HepG2 (cell line): ENCODE measurements around the gene RAB43. TPM values are rescaled to one million over a fixed set of nuclear protein-coding genes. Genes with fewer than 3 reads are reported as not detected.

Experiments used
- DNMT1 ChIP-seq: sonication (generic); formaldehyde crosslinking; IDR thresholded peaks from 2 replicates; pipeline ENCODE4 v1.5.1; 2020; ENCODE audit warnings: mild to moderate bottlenecking, missing genetic modification reagents
- GZF1 ChIP-seq: sonication (generic); formaldehyde crosslinking; IDR thresholded peaks from 2 replicates; pipeline ENCODE4 v1.5.1; 2020; ENCODE audit warnings: mild to moderate bottlenecking, missing genetic modification reagents
- KMT2B ChIP-seq: IDR thresholded peaks from 2 replicates; pipeline ENCODE4 v1.6.1; 2016; ENCODE audit warnings: missing genetic modification reagents, missing compliant biosample characterization
- NCOR1 ChIP-seq: fragments of 200-600 bp; sonication (generic); IDR thresholded peaks from 2 replicates; pipeline ENCODE4 v1.7.0; 2017; ENCODE audit warnings: antibody characterized with exemption, low read length, borderline replicate concordance
- NFRKB ChIP-seq: fragments of 450-650 bp; IDR thresholded peaks from 2 replicates; pipeline ENCODE4 v1.6.1; 2017
- POLR2G ChIP-seq: fragments of 200-400 bp; formaldehyde crosslinking; IDR thresholded peaks from 2 replicates; pipeline ENCODE4 v1.6.1; 2018; ENCODE audit warnings: mild to moderate bottlenecking, low read depth, low read length, moderate library complexity
- ZNF264 ChIP-seq: sonication (generic); formaldehyde crosslinking; IDR thresholded peaks from 2 replicates; pipeline ENCODE4 v1.4.0; 2020; ENCODE audit warnings: missing genetic modification reagents
- ZNF343 ChIP-seq: sonication (generic); formaldehyde crosslinking; IDR thresholded peaks from 2 replicates; pipeline ENCODE4 v1.4.0; 2020; ENCODE audit warnings: mild to moderate bottlenecking, missing genetic modification reagents
- ZNF549 ChIP-seq: sonication (generic); formaldehyde crosslinking; IDR thresholded peaks from 2 replicates; pipeline ENCODE4 v1.5.0; 2020; ENCODE audit warnings: missing genetic modification reagents
- ZNF746 ChIP-seq: sonication (generic); formaldehyde crosslinking; IDR thresholded peaks from 2 replicates; pipeline ENCODE4 v1.8.0; 2022; ENCODE audit warnings: mild to moderate bottlenecking, missing genetic modification reagents
- ZSCAN9 ChIP-seq: IDR thresholded peaks from 2 replicates; pipeline ENCODE4 v1.6.1; 2016; ENCODE audit warnings: borderline replicate concordance
- polyA plus RNA-seq, 8 experiments: library from polyadenylated mRNA; depleted of rRNA in 3 of 8; stranded (reverse) in 7 of 8; unstranded in 1 of 8; fragments of >200 nt; fragmentation: Illumina TruSeq in 4 of 8; extraction: Trizol in 4 of 8; gene quantifications; 2 replicates each; pipeline versions ENCODE4 v1.2.1 to v1.2.3, GENCODE V29; 2011 to 2016; ENCODE audit warnings: low read depth in 4 of 8, missing spikeins in 1 of 8, mixed read lengths in 1 of 8; ENCODE audit not compliant: insufficient read depth in 1 of 8
- total RNA-seq, 5 experiments: library from RNA; depleted of rRNA; stranded (reverse); fragments of >200 nt; fragmentation: Illumina TruSeq; extraction: Trizol; gene quantifications; 2 replicates each; pipeline ENCODE4 v1.2.3, GENCODE V29; 2016; ENCODE audit warnings: low read depth in 1 of 5
- TF ChIP-seq, protein P1 (sequence below): sonication (generic); formaldehyde crosslinking; IDR thresholded peaks from 2 replicates; pipeline ENCODE4 v1.4.0; 2020; ENCODE audit warnings: mild to moderate bottlenecking, missing genetic modification reagents
- TF ChIP-seq, protein P2 (sequence below): sonication (generic); formaldehyde crosslinking; IDR thresholded peaks from 2 replicates; pipeline ENCODE4 v1.8.0; 2022; ENCODE audit warnings: missing genetic modification reagents, mild to moderate bottlenecking, moderate library complexity, borderline replicate concordance
- TF ChIP-seq, protein P3 (sequence below), 2 experiments: sonication (generic) in 1 of 2; formaldehyde crosslinking in 1 of 2; IDR thresholded peaks; 2 replicates each; pipeline versions ENCODE4 v1.4.0 to v1.6.1; 2018 to 2020; ENCODE audit warnings: missing genetic modification reagents in 2 of 2, borderline replicate concordance in 1 of 2, low read depth in 1 of 2, mild to moderate bottlenecking in 1 of 2, missing biosample characterization in 1 of 2

Gene RAB43
- total and polyA plus RNA-seq, 2 of the 13 experiments (the other 11 are each of a cell fraction or from before 2014, with no cell fraction given) = 11.8 to 18.4 TPM

DNA sequence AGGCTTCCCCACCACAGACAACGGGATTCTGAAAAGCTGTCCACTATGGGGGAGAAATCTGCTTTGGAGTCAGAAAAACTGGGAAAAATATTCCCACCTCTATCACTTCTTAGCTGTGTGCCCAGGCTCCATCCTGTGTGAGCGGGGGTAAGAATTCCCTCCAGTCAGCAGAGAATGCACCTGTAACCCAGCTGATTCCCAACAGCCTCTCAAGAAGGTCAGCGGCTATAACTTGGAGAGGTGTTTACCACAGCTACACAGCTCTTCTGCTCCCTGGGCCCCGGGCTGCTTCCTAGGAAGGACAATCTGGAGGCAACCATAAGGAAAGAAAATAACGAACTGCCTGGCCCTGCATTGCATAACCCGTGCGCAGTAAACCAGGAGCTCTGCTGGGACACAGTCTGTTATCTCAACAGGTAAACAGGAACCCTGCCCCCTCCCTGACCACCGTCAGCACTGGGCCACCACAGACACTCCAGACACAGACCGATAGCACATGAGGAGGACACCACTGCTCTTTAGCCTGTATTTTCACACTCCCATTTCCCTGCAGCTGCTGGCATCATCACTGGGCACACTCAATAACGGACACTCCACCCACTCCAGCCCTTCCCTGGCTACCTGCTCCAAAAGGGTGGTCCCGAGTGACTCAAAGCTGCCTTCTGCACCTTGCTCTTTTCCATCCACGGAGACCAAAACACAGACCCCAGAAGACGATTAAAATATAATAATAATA, 2.1 kb downstream of the RAB43 start (continued):
- TF ChIP-seq, protein P1, sequence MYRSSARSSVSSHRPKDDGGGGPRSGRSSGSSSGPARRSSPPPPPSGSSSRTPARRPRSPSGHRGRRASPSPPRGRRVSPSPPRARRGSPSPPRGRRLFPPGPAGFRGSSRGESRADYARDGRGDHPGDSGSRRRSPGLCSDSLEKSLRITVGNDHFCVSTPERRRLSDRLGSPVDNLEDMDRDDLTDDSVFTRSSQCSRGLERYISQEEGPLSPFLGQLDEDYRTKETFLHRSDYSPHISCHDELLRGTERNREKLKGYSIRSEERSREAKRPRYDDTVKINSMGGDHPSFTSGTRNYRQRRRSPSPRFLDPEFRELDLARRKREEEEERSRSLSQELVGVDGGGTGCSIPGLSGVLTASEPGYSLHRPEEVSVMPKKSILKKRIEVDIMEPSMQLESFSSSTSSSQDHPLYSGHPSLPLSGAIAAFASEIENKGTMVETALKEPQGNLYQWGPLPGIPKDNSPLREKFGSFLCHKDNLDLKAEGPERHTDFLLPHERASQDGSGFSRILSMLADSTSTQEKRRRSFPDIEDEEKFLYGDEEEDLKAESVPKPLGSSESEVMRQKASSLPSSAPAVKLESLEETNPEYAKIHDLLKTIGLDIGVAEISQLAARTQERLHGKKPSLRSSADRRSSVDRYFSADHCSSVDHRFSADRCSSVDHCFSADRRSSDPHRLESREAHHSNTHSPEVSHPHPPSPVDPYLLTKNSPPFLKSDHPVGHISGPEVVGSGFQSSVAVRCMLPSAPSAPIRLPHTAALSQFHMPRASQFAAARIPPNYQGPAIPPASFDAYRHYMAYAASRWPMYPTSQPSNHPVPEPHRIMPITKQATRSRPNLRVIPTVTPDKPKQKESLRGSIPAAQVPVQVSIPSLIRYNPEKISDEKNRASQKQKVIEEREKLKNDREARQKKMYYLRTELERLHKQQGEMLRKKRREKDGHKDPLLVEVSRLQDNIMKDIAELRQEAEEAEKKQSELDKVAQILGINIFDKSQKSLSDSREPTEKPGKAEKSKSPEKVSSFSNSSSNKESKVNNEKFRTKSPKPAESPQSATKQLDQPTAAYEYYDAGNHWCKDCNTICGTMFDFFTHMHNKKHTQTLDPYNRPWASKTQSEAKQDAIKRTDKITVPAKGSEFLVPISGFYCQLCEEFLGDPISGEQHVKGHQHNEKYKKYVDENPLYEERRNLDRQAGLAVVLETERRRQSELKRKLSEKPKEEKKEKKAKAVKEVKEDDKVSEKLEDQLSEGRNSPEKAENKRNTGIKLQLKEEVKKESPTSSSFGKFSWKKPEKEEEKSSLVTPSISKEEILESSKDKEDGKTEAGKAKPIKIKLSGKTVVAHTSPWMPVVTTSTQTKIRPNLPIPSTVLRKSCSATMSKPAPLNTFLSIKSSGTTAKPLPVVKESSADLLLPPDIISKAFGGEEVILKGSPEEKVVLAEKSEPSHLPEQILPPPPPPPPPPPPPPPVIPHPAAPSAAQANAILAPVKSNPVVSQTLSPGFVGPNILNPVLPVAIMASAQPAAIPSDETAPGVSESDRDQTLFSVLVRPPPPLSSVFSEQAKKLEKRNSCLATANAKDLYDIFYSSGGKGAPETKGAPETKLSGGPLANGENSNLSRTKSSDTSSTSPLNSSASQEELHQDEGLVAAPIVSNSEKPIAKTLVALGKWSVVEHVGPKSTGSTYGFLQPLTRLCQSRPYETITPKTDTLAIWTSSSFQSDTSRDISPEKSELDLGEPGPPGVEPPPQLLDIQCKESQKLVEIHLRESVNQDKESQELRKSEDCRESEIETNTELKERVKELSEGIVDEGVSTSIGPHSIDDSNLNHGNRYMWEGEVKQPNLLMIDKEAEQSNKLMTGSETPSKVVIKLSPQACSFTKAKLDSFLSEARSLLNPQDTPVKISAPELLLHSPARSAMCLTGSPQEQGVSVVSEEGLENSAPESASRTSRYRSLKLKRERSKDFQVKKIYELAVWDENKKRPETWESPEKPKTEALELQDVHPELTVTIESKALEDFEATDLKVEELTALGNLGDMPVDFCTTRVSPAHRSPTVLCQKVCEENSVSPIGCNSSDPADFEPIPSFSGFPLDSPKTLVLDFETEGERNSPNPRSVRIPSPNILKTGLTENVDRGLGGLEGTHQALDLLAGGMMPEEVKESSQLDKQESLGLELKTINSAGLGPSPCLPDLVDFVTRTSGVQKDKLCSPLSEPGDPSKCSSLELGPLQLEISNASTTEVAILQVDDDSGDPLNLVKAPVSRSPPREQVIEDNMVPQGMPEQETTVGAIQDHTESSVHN (CRISPR knock-in tag) = peak; percentile 55; the same call in 1 of the 2 replicates
- TF ChIP-seq NCOR1 = no peak; the same call in 1 of the 2 replicates
- peak; percentile 64 for TF ChIP-seq POLR2G
- peak; percentile 61; the same call in 1 of the 2 replicates for TF ChIP-seq ZNF264
- peak; percentile 93 for TF ChIP-seq ZSCAN9 (CRISPR knock-in tag)
- no peak for TF ChIP-seq NFRKB
- TF ChIP-seq DNMT1 (CRISPR knock-in tag) = peak; percentile 77; the same call in 1 of the 2 replicates
- TF ChIP-seq, protein P2, sequence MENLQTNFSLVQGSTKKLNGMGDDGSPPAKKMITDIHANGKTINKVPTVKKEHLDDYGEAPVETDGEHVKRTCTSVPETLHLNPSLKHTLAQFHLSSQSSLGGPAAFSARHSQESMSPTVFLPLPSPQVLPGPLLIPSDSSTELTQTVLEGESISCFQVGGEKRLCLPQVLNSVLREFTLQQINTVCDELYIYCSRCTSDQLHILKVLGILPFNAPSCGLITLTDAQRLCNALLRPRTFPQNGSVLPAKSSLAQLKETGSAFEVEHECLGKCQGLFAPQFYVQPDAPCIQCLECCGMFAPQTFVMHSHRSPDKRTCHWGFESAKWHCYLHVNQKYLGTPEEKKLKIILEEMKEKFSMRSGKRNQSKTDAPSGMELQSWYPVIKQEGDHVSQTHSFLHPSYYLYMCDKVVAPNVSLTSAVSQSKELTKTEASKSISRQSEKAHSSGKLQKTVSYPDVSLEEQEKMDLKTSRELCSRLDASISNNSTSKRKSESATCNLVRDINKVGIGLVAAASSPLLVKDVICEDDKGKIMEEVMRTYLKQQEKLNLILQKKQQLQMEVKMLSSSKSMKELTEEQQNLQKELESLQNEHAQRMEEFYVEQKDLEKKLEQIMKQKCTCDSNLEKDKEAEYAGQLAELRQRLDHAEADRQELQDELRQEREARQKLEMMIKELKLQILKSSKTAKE (CRISPR knock-in tag) = peak; percentile 98
- no peak for TF ChIP-seq ZNF549
- TF ChIP-seq ZNF746 = peak; percentile 53; the same call in 1 of the 2 replicates
- TF ChIP-seq KMT2B (CRISPR knock-in tag) = peak; percentile 57; the same call in 1 of the 2 replicates
- TF ChIP-seq, protein P3, sequence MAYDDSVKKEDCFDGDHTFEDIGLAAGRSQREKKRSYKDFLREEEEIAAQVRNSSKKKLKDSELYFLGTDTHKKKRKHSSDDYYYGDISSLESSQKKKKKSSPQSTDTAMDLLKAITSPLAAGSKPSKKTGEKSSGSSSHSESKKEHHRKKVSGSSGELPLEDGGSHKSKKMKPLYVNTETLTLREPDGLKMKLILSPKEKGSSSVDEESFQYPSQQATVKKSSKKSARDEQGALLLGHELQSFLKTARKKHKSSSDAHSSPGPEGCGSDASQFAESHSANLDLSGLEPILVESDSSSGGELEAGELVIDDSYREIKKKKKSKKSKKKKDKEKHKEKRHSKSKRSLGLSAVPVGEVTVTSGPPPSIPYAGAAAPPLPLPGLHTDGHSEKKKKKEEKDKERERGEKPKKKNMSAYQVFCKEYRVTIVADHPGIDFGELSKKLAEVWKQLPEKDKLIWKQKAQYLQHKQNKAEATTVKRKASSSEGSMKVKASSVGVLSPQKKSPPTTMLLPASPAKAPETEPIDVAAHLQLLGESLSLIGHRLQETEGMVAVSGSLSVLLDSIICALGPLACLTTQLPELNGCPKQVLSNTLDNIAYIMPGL (CRISPR knock-in tag; IDR thresholded peaks at IDR 0.05; ENCODE audit: borderline replicate concordance in 1 of 2, low read depth in 1 of 2) = peak; percentile 32 to 82; a peak in 3 of 4 replicates
- TF ChIP-seq GZF1 (CRISPR knock-in tag) = no peak
- TF ChIP-seq ZNF343 = no peak
- TF ChIP-seq, all 625 proteins: peak for 282
